HG02588 (cell line): ENCODE data around the gene ITPKB.
A peak's percentile ranks its signal among the peaks of the same experiment; 100 is the strongest.
"Not testable (repeated sequence)": the region's sequence is repeated elsewhere in the genome, so short reads cannot be mapped to it uniquely, and the experiment has no call there.

Experiments
- ATAC-seq: cut with Tn5 transposase; IDR thresholded peaks from one replicate; pipeline ENCODE4 v1.9.1; 2021; ENCODE audit warnings: mild to moderate bottlenecking, moderate library complexity; ENCODE audit not compliant: unreplicated experiment

ITPKB gene

GRCh38 chr1:226761322-226761721 lies 22.2 kb upstream of the ITPKB start:
- no peak for ATAC-seq

GRCh38 chr1:226754793-226755533 lies 15.9 kb upstream of the ITPKB start:
- no peak for ATAC-seq

- no peak for ATAC-seq
Measured at GRCh38 chr1:226754097-226754496, 15.0 kb upstream of the ITPKB start.

- ATAC-seq = no peak
Measured at GRCh38 chr1:226751703-226752102, 12.6 kb upstream of the ITPKB start.

GRCh38 chr1:226751214-226751613 lies 12.1 kb upstream of the ITPKB start:
- ATAC-seq = no peak

GRCh38 chr1:226749467-226749866 lies 10.4 kb upstream of the ITPKB start:
- ATAC-seq = no peak

- no peak for ATAC-seq
Measured at GRCh38 chr1:226748306-226748705, 9.2 kb upstream of the ITPKB start.

- ATAC-seq = not testable (repeated sequence)
Measured at GRCh38 chr1:226747519-226748263, 8.6 kb upstream of the ITPKB start.

GRCh38 chr1:226743259-226743658 lies 4.2 kb upstream of the ITPKB start:
- ATAC-seq = no peak

GRCh38 chr1:226741009-226741408 lies 1.9 kb upstream of the ITPKB start:
- no peak for ATAC-seq

- ATAC-seq = no peak
Measured at GRCh38 chr1:226739696-226740065, 599 bp upstream of the ITPKB start.

- ATAC-seq = peak; percentile 31
Measured at GRCh38 chr1:226738421-226738994, 574 bp downstream of the ITPKB start.

- ATAC-seq = peak; percentile 24
Measured at GRCh38 chr1:226737819-226738420, 1.2 kb downstream of the ITPKB start.

GRCh38 chr1:226736908-226737818 lies 1.9 kb downstream of the ITPKB start:
- peak; percentile 32 for ATAC-seq

GRCh38 chr1:226736001-226736907 lies 2.8 kb downstream of the ITPKB start:
- no peak for ATAC-seq

GRCh38 chr1:226735576-226735975 lies 3.5 kb downstream of the ITPKB start:
- ATAC-seq = no peak

- ATAC-seq = no peak
Measured at GRCh38 chr1:226734611-226735153, 4.4 kb downstream of the ITPKB start.

- ATAC-seq = no peak
Measured at GRCh38 chr1:226733876-226734275, 5.2 kb downstream of the ITPKB start.

GRCh38 chr1:226733304-226733703 lies 5.8 kb downstream of the ITPKB start:
- ATAC-seq = no peak
